Endothelial cell of umbilical vein (primary cell): Measurements from ENCODE around the gene PLEKHG4B. TPM values are rescaled to one million over a fixed set of nuclear protein-coding genes. Genes with fewer than 3 reads are reported as not detected.

ENCODE experiments used
- BruUV-seq: library from RNA; stranded (reverse); fragments of 400-500 nt; replicated peaks from 2 replicates; lab custom pipeline; 2021; lab: Mats Ljungman, UMichigan
- CTCF ChIA-PET: fragments of 300-600, 350-600 bp; sonication (Branson Sonifier 250); formaldehyde crosslinking; loops from one replicate; lab custom pipeline; 2021; ENCODE audit warnings: antibody characterized with exemption, inconsistent platforms; lab: Charles Lee
- POLR2A ChIA-PET: fragments of 300-600, 350-600 bp; sonication (Branson Sonifier 250); formaldehyde crosslinking; loops from one replicate; lab custom pipeline; 2021; ENCODE audit warnings: antibody characterized with exemption, inconsistent platforms; lab: Charles Lee
- DNase-seq: peaks from one replicate; pipeline ENCODE4 v3.0.0-alpha.2; 2011; ENCODE audit warnings: low read depth, low spot score
- FAIRE-seq: peaks from 2 replicates; lab custom pipeline; 2011; peaks lifted over from hg19 to GRCh38; lab: Jason Lieb, UNC
- H2AFZ ChIP-seq: 2 replicates; pipeline ENCODE4 v1.6.0; 2012; ENCODE audit warnings: low read depth, low read length, control low read depth, inconsistent platforms
- H3K27ac ChIP-seq: 2 replicates; pipeline ENCODE4 v1.5.1; 2011; ENCODE audit warnings: low read depth, mild to moderate bottlenecking, control low read depth, low read length, moderate library complexity; ENCODE audit not compliant: insufficient read depth
- H3K27me3 ChIP-seq, 2 experiments: 2 replicates each; pipeline versions ENCODE4 v1.6.0 to v1.6.1; 2011; ENCODE audit warnings: low read length in 2 of 2, mixed read lengths in 1 of 2; ENCODE audit not compliant: control insufficient read depth in 2 of 2, insufficient read depth in 2 of 2
- H3K36me3 ChIP-seq, 2 experiments: 2 replicates in 1 of 2; 3 replicates in 1 of 2; pipeline ENCODE4 v1.5.1; 2011; ENCODE audit warnings: low read length in 2 of 2, mild to moderate bottlenecking in 1 of 2, moderate library complexity in 1 of 2; ENCODE audit not compliant: control insufficient read depth in 2 of 2, insufficient read depth in 2 of 2; ENCODE audit errors: extremely low read depth in 1 of 2
- H3K4me1 ChIP-seq: 3 replicates; pipeline ENCODE4 v1.5.1; 2011; ENCODE audit warnings: mild to moderate bottlenecking, low read length; ENCODE audit not compliant: control insufficient read depth, insufficient read depth; ENCODE audit errors: extremely low read depth
- H3K4me2 ChIP-seq: 2 replicates; pipeline ENCODE4 v1.6.1; 2011; ENCODE audit warnings: low read length, control low read depth, mixed read lengths; ENCODE audit not compliant: insufficient read depth
- H3K4me3 ChIP-seq, 3 experiments: fragments of 200-600 bp in 1 of 3; sonication (generic), shearing (Covaris generic) in 1 of 3; replicated peaks in 1 of 3; 2 replicates each; pipeline ENCODE4 v1.5.1; 2011 to 2016; ENCODE audit warnings: control low read depth in 3 of 3, low read length in 3 of 3, mild to moderate bottlenecking in 2 of 3, inconsistent platforms in 1 of 3, low read depth in 1 of 3, moderate library complexity in 1 of 3; ENCODE audit not compliant: insufficient read depth in 1 of 3
- H3K79me2 ChIP-seq: 2 replicates; pipeline ENCODE4 v1.6.0; 2012; ENCODE audit warnings: low read length, inconsistent platforms; ENCODE audit not compliant: control insufficient read depth, insufficient read depth
- H3K9ac ChIP-seq: replicated peaks from 2 replicates; pipeline ENCODE3; 2011; ENCODE audit warnings: low read length, control low read depth; ENCODE audit not compliant: insufficient read depth; ENCODE audit errors: extremely low read depth
- H3K9me1 ChIP-seq: replicated peaks from 3 replicates; pipeline ENCODE4 v1.6.0; 2011; ENCODE audit warnings: mild to moderate bottlenecking, low read length; ENCODE audit not compliant: control insufficient read depth, insufficient read depth; ENCODE audit errors: extremely low read depth
- H3K9me3 ChIP-seq: replicated peaks from 2 replicates; pipeline ENCODE4 v1.5.1; 2012; ENCODE audit warnings: low read length, inconsistent platforms; ENCODE audit not compliant: control insufficient read depth, insufficient read depth
- H4K20me1 ChIP-seq: replicated peaks from 2 replicates; pipeline ENCODE3; 2011; ENCODE audit warnings: mild to moderate bottlenecking, low read length; ENCODE audit not compliant: control insufficient read depth, insufficient read depth; ENCODE audit errors: extremely low read depth
- CTCF ChIP-seq, 2 donors: IDR thresholded peaks; 1 replicate in 1 of 2; 2 replicates in 1 of 2; pipeline ENCODE4 v1.5.1; 2011; ENCODE audit warnings: low read length in 2 of 2, mild to moderate bottlenecking in 2 of 2, moderate library complexity in 2 of 2, control low read depth in 1 of 2, inconsistent platforms in 1 of 2, low read depth in 1 of 2; ENCODE audit not compliant: insufficient read depth in 1 of 2; ENCODE audit errors: extremely low read depth in 1 of 2
- EZH2 ChIP-seq: IDR thresholded peaks from 2 replicates; pipeline ENCODE4 v1.6.1; 2012; ENCODE audit warnings: borderline replicate concordance, low read depth, mild to moderate bottlenecking, moderate library complexity, low read length, inconsistent platforms; ENCODE audit not compliant: severe bottlenecking
- FOS ChIP-seq: IDR thresholded peaks from 2 replicates; pipeline ENCODE4 v1.6.1; 2011; ENCODE audit warnings: mild to moderate bottlenecking, low read length, moderate library complexity, borderline replicate concordance; ENCODE audit not compliant: insufficient read depth
- GATA2 ChIP-seq: IDR thresholded peaks from 2 replicates; pipeline ENCODE4 v1.7.0; 2011; ENCODE audit warnings: low read depth, mild to moderate bottlenecking, moderate library complexity, mixed read lengths, low read length; ENCODE audit not compliant: insufficient read length, insufficient read depth
- JUN ChIP-seq: IDR thresholded peaks from 2 replicates; pipeline ENCODE4 v1.6.1; 2011; ENCODE audit warnings: borderline replicate concordance, low read depth; ENCODE audit not compliant: insufficient read length, insufficient read depth
- MAX ChIP-seq: IDR thresholded peaks from 2 replicates; pipeline ENCODE4 v1.6.1; 2011; ENCODE audit not compliant: insufficient read depth, insufficient read length
- MYC ChIP-seq: IDR thresholded peaks from one replicate; pipeline ENCODE4 v1.6.1; 2011; ENCODE audit warnings: mild to moderate bottlenecking, low read depth, low read length
- POLR2A ChIP-seq: IDR thresholded peaks from 2 replicates; pipeline ENCODE4 v1.6.1; 2012; ENCODE audit warnings: low read depth, mild to moderate bottlenecking, control low read depth, low read length
- POLR2AphosphoS5 ChIP-seq: IDR thresholded peaks from 2 replicates; pipeline ENCODE4 v1.6.1; 2012; ENCODE audit warnings: low read depth, mild to moderate bottlenecking, control low read depth, low read length, moderate library complexity; ENCODE audit not compliant: insufficient read depth
- dilution Hi-C: fragments of 300-500 bp; cut with MboI; formaldehyde crosslinking; loops from one replicate; pipeline ENCODE4 v1.15.0; 2019; ENCODE audit warnings: low sequenced_read_pairs; ENCODE audit not compliant: extremely low pct_ligation_motif_present
- intact Hi-C: fragments of 100-400 bp; cut with micrococcal nuclease; formaldehyde crosslinking; loops from one replicate; pipeline ENCODE4 v1.10.0; 2022
- polyA plus RNA-seq, 4 experiments: library from polyadenylated mRNA; depleted of rRNA in 3 of 4; stranded (reverse) in 3 of 4; unstranded in 1 of 4; fragments of >200 nt; gene quantifications; 2 replicates each; pipeline versions ENCODE4 v1.2.1 to v1.2.3, GENCODE V29; 2011 to 2012; ENCODE audit warnings: missing spikeins in 1 of 4
- total RNA-seq: library from RNA; stranded (reverse); gene quantifications from 2 replicates; pipeline ENCODE4 v1.2.3, GENCODE V29; 2021

Gene PLEKHG4B
- total and polyA plus RNA-seq, 2 donors (not counting 3 experiments of a cell fraction or from before 2014, with no cell fraction given), result not detected

GRCh38 chr5:167511-167910 is 75.5 kb downstream of the PLEKHG4B start:
- BruUV-seq, result no TSS peak
- H3K79me2 ChIP-seq, result no peaks in the 10 kb centered on the region
- no peaks in the 10 kb centered on the region for H3K9me3 ChIP-seq
- no peak overlapping the region for H3K27ac ChIP-seq
- DNase-seq (no peak), FAIRE-seq (no peak)
- H2AFZ ChIP-seq, result no peak overlapping the region
- H3K4me2 ChIP-seq, result no peak overlapping the region
- intact Hi-C loops, result no loop called here
- no peaks in the 10 kb centered on the region for H3K9me1 ChIP-seq
- no peaks in the 10 kb centered on the region for H3K36me3 ChIP-seq
- H3K27me3 ChIP-seq, result no peaks in the 10 kb centered on the region
- CTCF ChIA-PET, result no interaction called here
- H4K20me1 ChIP-seq, result no peaks in the 10 kb centered on the region
- dilution Hi-C loops, result no loop called here
- POLR2A ChIA-PET, result no interaction called here
- no peak overlapping the region for H3K4me3 ChIP-seq
- H3K4me1 ChIP-seq, result no peaks in the 10 kb centered on the region
- TF ChIP-seq POLR2A, result no peak
- TF ChIP-seq FOS, result no peak
- no peak for TF ChIP-seq GATA2
- TF ChIP-seq MAX, result no peak
- TF ChIP-seq POLR2AphosphoS5, result no peak
- TF ChIP-seq JUN, result no peak
- no peak for TF ChIP-seq MYC
- no peak for TF ChIP-seq CTCF (IDR thresholded peaks at IDR 0.05; ENCODE audit: extremely low read depth in 1 of 2, insufficient read depth in 1 of 2, low read depth in 1 of 2, low read length in 2 of 2)
- no peak for TF ChIP-seq EZH2
- H3K9ac ChIP-seq, result no peak overlapping the region
